GM15510 (cell line): ENCODE data around the gene POLD2.

ENCODE experiments used
- POLR2A ChIP-seq: IDR thresholded peaks from 3 replicates; pipeline ENCODE4 v1.6.1; 2011; ENCODE audit warnings: borderline replicate concordance; ENCODE audit not compliant: insufficient read length; ENCODE audit errors: extremely low read depth

Gene POLD2

DNA sequence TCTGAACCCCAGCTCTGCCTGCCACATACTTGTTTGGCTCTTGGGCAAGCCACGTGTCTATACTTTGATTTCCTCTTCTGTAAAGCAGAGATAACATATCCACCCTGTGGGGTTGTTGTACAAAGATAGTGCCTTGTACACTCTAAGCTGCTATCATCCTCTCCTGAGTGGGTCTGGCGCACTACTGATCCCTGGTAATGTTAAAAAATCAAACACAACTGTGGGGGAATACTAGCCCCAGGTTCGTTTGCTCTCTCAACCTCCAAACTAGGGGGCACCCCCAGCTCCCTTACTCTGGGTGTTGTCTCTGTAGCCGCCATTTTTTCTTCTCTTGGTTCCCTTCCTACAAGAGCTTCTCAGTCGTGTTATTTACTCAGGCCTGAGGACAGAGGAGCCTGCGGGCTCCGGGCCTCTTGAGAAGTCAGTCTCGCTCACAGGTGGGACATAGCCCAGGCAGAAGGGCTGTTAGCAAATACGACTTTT, 42.0 kb downstream of the POLD2 start:
- no peak for TF ChIP-seq POLR2A

DNA sequence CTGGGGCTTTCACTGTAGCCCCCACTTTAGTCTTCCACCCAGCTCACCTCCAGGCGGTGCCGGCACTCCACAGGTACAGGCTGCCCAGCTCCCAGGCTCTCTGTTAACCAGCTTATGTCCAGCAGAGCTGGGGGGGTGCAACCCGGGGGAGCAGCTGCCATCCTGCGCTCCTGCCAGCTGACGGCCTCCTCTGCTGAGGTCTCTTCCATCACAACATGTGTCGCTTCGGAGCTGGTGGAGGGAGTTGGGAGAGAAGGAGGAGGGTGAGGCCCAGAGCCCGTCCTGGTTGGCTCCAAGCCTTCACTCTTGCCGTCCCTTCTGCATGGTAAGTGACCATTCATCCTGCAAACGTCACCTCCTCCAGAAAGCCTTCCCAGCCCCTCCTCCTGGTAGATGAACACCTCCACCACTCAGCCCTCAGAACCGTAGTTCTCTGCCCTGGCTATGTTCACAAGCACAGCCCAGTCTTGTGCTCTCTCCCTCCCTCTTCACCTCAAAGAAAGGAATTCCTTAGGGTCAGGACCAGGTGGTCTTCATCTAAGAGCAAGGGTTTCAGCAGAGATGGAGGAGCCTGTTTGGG, 42.6 kb downstream of the POLD2 start:
- TF ChIP-seq POLR2A: no peak

DNA sequence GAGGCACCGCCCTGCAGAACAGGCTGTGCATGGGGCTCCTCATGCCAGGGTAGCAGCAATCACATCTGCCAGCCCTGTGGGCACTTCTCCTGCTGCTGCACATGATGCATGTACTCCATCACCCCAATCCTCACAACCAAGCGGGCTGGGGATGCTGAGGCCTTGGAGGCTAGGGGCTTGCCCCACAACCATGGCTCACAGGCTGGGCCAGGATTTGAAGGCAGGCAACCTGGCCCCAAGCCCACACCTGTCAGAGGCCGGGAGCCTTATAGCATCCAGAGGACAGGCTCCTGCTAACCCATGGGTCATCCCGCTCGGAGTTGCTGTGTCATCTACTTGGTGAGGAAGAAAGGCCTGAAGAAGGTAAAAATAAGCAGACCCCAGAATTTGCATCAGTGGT, 43.2 kb downstream of the POLD2 start:
- TF ChIP-seq POLR2A: no peak

DNA sequence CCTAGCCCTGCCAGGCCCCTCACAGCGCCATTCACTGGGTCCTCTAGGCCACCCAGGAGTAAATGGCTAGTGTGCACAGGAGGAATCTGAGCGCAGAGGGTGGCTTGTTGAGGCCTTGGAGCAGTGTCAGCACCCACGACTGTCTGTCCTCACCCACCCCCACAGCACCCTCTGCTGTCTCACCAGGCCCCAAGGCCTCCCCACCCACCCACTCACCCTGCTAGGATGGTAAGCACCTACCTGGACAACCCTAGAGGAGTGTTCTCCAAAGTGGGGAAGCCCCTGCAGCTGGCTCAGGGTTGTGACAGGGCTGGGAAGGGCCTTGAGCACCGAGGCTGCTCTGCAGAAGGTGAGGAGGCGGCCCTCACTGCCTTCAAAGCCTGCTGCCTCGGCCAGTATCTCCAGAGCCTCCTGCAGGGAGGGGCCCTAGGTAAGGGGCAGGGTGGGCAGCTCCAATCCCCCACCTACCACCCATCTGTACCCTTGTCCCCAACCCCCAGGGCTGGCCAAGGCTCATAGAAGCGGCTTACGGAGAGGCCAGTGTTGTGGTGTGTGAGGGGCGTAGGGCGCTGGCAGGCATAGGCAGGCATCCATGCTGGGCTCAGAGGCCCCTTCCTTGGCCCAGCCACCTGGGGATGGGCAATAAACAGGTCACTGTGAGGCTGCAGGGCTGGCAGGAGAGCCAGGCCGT, 43.9 kb downstream of the POLD2 start:
- no peak for TF ChIP-seq POLR2A

DNA sequence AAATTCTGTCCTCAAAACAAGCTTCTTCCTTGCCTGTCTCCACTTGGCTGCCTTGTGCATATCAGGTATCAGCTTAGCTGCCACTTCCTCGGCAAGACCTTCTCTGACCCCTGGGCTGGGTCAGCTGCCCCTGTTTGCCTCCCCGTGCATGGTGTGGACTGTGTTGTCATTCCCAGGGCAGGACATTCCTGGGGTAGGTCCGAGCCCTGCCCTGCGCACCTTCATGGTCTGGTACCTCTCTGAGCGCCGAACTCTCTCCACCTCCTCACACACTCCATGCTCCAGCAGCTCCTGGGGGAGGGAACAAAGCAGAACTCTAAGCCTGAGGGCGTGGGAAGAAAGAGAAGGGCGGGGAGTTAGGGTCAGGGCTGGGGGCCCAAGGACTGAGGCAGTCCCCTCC, 44.8 kb downstream of the POLD2 start:
- no peak for TF ChIP-seq POLR2A

DNA sequence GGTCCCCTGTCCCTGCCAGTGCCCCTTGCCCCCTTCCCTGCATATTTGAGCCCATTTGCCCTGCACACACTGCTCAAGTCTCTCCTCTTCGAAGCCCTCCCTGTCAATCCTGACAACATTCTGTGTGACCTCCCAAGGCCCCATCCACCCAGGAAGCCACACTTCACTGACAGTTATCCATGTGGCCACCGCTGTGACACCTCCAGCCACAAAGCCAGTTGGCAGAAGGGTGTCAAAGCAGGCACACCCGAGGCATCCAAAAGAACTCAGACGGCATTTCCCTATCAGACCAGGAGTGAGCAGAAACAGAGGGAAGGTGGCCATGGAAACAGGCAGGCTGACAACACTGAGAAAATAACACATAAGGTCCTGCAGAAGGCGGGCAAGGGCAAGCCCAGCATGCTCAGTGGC, 45.7 kb downstream of the POLD2 start:
- TF ChIP-seq POLR2A: no peak

DNA sequence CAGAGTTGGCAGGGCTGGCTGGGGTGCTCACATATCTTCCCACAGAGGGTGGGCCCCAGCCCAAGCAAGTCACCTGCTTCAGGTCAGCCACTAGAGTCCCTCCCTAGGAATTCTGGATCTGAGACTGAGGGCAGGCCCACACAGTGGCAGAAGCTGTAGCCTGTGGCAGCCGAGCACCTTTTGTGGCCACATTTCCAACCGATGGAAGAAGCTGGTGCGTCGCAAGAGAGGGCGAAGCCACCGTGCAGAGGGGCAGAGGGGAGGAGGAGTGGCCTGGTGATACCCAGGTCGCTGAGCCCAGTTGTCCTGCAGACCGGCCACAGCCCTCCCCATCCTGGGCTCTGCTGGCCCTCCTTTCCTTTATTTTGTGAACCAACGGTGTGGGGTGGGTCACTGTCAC, 46.3 kb downstream of the POLD2 start:
- TF ChIP-seq POLR2A: no peak

- TF ChIP-seq POLR2A: no peak
Observed at GRCh38 chr7:44076101-44076895, 47.0 kb downstream of the POLD2 start.

DNA sequence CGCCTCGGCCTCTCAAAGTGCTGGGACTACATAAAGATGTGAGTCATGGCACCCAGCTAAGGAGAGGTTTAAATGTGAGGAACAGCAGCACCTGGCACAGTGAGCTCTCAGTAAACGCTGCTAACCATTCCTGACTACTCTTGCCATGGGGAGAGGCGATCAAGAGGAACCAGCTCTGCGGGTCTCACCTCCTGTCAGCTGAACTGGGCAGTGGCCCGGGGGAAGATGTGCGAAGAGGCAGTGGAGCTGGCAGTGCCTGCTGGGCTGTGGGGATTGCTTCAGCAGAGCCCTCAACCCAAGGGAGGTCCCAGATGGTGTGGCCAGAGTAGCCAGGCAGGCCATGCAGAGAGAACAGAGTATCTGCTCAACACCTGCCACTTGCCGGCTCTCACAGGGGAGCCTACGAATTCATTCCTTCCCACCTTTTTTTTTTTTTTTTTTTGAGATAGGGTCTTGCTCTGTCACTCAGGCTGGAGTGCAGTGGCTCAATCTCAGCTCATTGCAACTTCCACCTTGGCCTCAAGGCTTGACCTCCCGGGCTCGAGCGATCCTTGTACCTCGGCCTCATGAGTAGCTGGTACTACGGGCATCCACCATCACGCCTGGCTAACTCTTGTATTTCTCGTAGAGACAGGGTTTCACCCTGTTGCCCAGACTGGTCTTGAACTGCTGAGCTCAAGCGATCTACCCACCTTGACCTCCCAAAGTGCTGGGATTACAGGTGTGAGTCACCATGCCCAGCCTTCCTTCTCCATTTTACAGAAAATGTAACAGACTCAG, 47.9 kb downstream of the POLD2 start:
- TF ChIP-seq POLR2A: no peak

DNA sequence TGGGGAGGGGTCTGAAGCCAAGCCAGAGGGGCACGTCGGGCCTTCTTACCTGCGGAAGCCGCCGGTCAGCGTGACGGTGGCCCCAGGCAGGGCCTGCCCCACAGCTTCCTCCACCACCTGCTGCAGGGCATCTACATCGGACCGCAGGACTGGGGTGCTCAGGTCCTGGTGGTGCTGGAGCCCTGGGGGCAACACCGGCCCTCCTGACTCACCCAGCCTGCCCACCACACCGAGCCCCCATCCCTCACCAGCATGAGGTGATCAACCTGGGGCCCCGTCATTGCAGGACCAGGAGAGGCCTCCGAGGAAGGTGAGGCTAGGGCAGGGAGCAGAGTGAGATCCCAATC, 49.0 kb downstream of the POLD2 start:
- no peak for TF ChIP-seq POLR2A

- no peak for TF ChIP-seq POLR2A
Observed at GRCh38 chr7:44073664-44074348, 49.5 kb downstream of the POLD2 start.

DNA sequence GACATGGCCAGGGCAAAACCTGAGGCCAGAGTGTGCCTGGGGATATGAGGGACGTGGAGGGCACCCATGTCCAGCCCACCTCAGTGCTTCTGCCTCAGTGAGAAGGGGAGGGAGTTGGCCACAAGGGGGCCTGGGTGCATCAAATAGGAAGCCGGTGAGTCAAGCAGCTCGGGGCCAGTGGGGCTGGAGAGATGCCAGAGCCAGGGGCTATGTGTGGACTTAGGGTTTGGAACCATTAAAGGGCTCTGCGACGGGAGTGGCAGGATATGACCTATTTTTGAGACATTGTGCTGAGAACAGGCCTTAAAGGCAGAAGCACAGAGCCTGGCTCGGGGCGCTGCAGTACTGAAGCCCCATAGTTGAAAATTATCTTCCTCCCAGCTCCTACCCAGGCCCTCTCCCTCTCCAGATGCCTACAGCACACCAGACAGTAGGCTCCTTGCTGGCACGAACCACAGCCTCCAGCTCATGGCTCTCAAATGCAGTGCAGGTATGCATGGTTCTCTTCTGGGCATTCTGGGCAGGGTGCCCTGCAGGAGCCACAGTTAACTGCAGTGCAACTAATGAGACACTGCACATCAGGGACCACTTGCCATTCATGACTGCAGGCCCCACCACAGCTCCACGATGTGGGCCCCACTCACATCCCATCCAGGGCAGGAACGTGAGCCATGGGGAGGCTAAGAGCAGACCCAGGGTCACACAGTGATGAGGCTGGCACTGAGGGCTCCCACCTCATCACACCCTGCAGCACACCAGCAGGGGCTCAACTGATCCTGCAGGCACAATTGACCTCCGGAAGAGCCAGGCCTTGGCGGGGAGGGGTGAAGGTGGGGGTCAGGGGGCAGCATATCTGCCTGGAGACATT, 50.8 kb downstream of the POLD2 start:
- TF ChIP-seq POLR2A: no peak

DNA sequence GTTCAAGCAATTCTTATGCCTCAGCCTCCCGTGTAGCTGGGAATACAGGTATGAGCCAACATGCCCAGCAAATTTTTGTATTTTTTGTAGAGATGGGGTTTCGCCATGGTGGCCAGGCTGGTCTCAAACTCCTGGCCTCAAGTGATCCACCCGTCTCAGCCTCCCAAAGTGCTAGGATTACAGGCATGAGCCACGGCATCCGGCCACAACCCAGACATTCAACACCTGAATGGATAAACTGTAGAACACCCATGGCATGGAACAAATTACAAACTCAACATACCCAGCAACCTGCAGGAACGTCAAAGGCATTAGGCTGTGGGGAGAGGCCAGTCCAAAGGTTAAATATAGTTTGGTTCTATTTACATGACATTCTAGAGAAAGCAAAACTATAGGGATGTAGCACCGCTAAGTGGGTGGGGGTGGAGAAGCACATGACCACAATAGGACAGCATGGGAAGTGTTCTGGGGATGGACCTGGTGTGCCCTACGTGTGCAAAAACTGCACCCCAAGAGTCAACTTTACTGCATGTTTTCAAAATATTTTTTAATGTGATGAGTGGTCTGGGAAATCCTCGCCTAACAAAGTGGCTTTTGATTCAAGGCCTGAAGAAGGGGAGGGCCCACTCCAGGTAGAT, 51.5 kb downstream of the POLD2 start:
- no peak for TF ChIP-seq POLR2A
